Upper lobe of left lung (tissue), 4 donors: Measurements from ENCODE around the gene MYT1.

Experiments
- EP300 ChIP-seq, 4 donors: sonication (generic); formaldehyde crosslinking; IDR thresholded peaks; one replicate each; pipeline ENCODE4 v1.5.1; 2017; ENCODE audit warnings: antibody characterized with exemption in 4 of 4, control low read depth in 2 of 4
- POLR2A ChIP-seq, 4 donors: fragments of 450-650 bp; IDR thresholded peaks; one replicate each; pipeline ENCODE4 v1.5.1; 2016 to 2017; ENCODE audit warnings: antibody characterized with exemption in 4 of 4, mild to moderate bottlenecking in 2 of 4

GRCh38 chr20:64194269-64194668 lies 30.0 kb downstream of the MYT1 start:
- TF ChIP-seq POLR2A (IDR thresholded peaks at IDR 0.05) (no peak), EP300 (IDR thresholded peaks at IDR 0.05) (no peak)
